ENCODE data around the gene MYH14.
"Not testable (repeated sequence)": the region's sequence is repeated elsewhere in the genome, so short reads cannot be mapped to it uniquely, and the experiment has no call there.

Gene MYH14

DNA sequence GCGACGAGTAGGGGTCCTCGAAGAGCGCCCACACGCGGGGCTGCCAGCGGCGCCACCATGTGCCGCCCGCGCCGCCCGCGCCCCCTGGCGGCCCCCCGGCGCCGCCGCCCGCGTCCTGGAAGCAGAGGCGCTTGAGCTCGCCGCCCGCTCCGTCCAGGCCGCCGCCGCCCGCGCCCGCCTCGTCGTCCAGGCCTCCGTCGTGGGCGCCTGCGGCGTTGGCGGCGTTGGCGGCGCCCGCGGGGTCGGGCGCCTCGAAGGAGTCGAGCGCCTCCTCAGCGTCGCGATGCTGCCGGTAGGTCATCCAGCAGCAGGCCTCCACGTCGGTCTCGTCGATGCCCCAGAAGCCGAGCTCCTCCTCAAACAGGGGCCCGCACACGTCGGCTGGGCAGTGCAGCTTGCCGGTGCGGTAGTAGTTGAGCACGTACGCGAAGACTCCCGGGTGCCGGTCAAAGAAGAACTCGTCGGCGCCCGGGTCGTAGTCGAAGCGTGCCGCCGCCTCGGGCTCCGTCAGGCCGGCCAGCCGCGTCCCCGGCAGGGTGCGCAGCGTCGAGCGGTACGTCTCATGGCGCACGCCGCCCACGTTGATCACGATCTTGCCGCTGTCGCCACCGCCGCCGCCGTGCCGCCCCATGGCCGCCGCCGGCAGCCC lies 124.9 kb downstream of the MYH14 start:
- TF ChIP-seq, protein P1, sequence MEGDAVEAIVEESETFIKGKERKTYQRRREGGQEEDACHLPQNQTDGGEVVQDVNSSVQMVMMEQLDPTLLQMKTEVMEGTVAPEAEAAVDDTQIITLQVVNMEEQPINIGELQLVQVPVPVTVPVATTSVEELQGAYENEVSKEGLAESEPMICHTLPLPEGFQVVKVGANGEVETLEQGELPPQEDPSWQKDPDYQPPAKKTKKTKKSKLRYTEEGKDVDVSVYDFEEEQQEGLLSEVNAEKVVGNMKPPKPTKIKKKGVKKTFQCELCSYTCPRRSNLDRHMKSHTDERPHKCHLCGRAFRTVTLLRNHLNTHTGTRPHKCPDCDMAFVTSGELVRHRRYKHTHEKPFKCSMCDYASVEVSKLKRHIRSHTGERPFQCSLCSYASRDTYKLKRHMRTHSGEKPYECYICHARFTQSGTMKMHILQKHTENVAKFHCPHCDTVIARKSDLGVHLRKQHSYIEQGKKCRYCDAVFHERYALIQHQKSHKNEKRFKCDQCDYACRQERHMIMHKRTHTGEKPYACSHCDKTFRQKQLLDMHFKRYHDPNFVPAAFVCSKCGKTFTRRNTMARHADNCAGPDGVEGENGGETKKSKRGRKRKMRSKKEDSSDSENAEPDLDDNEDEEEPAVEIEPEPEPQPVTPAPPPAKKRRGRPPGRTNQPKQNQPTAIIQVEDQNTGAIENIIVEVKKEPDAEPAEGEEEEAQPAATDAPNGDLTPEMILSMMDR (IDR thresholded peaks at IDR 0.05; ENCODE audit: low read depth, low read length, missing control alignments) = no peak
- H3K27me3 ChIP-seq (replicated peaks) = peaks cover 39% of the 10 kb centered on the region
- in situ Hi-C loops (cut with HindIII; ENCODE audit: low pct_ligation_motif_present, low sequenced_read_pairs) = no loop called here
- H3K4me3 ChIP-seq (ENCODE audit: low read depth, low read length) = no peak overlapping the region
- no peak for DNase-seq
- no peak overlapping the region for H3K27ac ChIP-seq
- H3K36me3 ChIP-seq (replicated peaks) = no peaks in the 10 kb centered on the region

DNA sequence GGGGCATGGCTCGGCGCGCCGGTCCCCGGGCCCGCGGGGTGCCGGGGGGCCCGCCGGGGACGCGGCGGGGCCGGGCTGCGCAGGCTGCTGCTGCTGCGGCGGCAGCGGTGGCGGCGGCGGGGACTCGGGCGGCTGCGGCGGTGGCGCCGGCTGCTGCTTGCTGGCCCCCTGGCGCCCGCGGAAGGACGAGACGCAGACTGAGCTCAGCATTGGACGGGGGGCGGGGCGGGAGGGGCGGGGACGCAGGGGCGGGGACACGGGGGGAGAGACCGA lies 125.4 kb downstream of the MYH14 start:
- Histone ChIP-seq H3K27ac (no peak overlapping the region), H3K4me3 (ENCODE audit: low read depth, low read length) (no peak overlapping the region), H3K36me3 (replicated peaks) (no peaks in the 10 kb centered on the region), H3K27me3 (replicated peaks) (peaks cover 39% of the 10 kb centered on the region)
- TF ChIP-seq, protein P1 (IDR thresholded peaks at IDR 0.05; ENCODE audit: low read depth, low read length, missing control alignments) = peak; percentile 12
- in situ Hi-C loops (cut with HindIII; ENCODE audit: low pct_ligation_motif_present, low sequenced_read_pairs) = no loop called here
- no peak for DNase-seq

DNA sequence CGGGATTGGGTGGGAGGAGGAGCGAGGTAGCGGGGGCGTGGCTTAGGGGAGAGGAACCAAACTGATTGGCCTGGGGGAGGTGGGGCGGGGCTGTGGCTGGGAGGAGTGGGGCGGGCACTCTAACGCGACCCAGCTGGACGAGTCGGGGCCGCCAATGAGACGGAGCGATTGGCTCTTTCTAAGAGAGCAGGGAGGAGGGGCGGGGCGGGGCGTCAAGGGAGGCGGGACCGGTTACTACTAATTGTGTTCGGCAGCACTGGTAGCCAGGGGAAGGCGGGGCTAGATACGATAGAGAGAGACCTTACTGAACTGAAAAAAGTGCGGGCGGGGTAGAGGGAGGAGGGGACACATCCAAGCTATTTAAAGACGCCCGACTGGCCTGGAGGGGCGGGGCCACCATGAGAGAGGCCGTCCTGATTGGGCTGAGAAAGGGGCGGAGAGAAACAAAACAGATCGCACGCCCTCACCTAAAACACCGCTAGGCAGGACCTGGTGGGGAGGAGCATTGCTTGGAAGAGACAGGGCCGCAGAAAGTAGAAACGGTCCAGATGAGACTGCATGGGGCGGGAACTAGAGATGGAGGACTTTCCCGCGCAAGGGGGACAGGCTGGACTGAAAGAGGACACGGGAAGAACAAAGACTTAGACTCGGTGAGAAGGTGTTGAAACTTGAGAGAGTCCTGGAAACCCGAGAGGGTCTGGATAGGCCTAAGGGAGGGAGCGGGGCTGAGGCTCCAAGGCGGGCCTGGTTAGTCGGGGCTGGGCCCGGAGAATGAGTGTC lies 125.9 kb downstream of the MYH14 start, which contains the start of gene KCNC3:
TSS of gene KCNC3 (minus strand) at position 232 of the 780 bp plus-strand sequence. CDS start 295 bp downstream, outside the sequence.
- in situ Hi-C loops (cut with HindIII; ENCODE audit: low pct_ligation_motif_present, low sequenced_read_pairs) = no loop called here
- Histone ChIP-seq H3K27me3 (replicated peaks) (peaks cover 39% of the 10 kb centered on the region), H3K36me3 (replicated peaks) (no peaks in the 10 kb centered on the region), H3K4me3 (ENCODE audit: low read depth, low read length) (peak within 1 kb of the TSS; percentile 26), H3K27ac (no peak within 1 kb of the TSS)
- TF ChIP-seq, protein P1 (IDR thresholded peaks at IDR 0.05; ENCODE audit: low read depth, low read length, missing control alignments) = no peak
- DNase-seq = peak; percentile 98

DNA sequence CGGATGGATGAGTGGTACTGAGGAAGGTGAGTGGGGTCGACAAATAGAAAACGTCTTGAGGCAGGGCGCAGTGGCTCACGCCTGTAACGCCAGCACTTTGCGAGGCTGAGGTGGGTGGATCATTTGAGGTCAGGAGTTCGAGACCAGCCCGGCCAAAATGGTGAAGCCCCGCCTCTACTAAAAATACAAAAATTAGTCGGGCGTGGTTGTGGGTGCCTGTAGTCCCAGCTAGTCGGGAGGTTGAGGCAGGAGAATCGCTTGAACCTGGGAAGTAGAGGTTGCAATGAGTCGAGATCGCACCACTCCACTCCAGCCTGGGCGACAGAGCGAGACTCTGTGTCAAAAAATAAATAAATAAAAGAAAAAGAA lies 126.5 kb downstream of the MYH14 start:
- H3K36me3 ChIP-seq (replicated peaks); in situ Hi-C loops (cut with HindIII; ENCODE audit: low pct_ligation_motif_present, low sequenced_read_pairs); H3K27ac ChIP-seq; DNase-seq; H3K4me3 ChIP-seq (ENCODE audit: low read depth, low read length): not testable (repeated sequence)
- peaks cover 39% of the 10 kb centered on the region for H3K27me3 ChIP-seq (replicated peaks)

DNA sequence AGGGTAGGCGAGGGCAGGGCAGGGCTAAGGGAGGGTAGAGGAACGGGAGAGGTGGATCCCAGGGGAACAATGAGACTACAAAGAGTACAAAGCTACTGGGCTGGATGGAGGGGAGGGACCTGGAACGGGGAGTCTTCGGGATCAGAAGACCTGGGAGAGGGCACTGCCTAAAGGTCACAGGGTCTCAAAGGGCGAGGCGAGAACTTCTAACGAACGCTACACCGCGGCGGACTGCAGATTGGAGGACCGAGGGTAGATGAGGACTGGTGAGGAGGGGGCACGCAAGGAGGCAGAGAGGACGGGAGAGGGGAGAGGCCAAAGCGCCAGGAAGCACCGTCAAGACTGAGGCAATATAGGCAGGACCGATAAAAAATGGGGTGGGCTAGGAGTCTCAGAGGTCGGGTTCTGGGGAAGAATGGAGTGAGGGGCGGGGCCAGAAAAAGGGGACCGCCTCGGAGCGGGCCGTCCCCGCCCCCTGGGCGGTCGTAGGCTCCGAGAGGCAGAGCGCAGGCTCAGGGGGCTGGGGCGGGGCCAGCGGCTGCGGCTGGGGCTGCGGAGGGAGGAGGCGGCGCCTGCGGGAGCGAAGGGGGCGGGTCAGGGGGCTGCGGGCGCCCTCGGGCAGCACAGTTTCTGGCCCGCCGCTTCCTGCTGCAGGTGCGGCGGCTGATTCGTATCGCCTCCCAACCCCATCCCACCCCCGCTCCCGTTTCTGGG lies 127.1 kb downstream of the MYH14 start:
- Histone ChIP-seq H3K4me3 (ENCODE audit: low read depth, low read length) (no peak overlapping the region), H3K27me3 (replicated peaks) (peaks cover 39% of the 10 kb centered on the region), H3K36me3 (replicated peaks) (no peaks in the 10 kb centered on the region), H3K27ac (no peak overlapping the region)
- TF ChIP-seq, protein P1 (IDR thresholded peaks at IDR 0.05; ENCODE audit: low read depth, low read length, missing control alignments) = no peak
- in situ Hi-C loops (cut with HindIII; ENCODE audit: low pct_ligation_motif_present, low sequenced_read_pairs) = no loop called here
- no peak for DNase-seq
